ENCODE results near the gene LATS1.
"Not testable (repeated sequence)": the region's sequence is repeated elsewhere in the genome, so short reads cannot be mapped to it uniquely, and the experiment has no call there.

LATS1 gene

DNA sequence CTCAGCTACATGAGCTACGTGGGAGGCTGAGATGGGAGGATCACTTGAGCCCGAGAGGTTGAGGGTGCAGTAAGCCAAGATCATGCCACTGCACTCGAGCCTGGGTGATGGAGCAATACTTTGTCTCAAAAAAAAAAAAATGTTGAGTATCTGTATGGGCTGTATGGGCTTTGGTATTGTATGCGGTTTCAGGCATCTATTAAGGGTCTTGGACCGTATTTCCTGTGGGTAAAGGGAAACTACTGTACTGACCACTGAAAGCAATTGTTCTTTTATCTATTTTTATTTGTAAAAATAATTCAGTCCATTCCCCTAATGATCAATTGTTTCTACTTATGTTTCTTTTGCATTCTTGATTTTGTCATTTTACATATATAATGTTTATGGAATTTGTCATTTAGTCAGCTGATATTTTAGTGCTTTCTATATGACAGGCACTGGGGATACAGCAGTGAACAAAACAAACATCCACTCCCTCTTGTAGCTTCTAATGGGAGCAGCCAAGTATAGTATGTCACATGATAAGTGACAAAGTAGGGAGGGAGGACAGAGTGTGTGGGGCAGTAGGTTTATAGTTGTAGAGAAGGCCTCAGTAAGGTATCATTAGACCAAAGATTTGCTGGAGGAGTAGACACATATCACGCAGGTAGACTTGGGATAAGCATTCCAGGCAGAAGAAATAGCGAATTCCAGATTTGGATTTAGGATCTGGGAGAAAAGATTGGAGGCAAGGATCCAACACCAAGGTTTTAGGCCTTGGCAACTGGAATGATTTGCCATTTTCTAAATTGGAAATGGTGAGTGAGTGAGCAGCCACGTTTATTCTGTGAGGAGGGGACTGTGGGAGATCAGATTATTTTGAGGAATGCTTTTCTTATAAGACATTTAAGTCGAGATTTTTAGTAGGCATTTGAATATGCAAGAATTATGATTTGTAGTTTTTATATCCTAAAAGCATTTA lies 37.7 kb upstream of the LATS1 start:
- no peak for DNase-seq (ENCODE audit: low read depth, low spot score)
- POLR2A ChIA-PET = no interaction called here
- TF ChIP-seq, protein P1, sequence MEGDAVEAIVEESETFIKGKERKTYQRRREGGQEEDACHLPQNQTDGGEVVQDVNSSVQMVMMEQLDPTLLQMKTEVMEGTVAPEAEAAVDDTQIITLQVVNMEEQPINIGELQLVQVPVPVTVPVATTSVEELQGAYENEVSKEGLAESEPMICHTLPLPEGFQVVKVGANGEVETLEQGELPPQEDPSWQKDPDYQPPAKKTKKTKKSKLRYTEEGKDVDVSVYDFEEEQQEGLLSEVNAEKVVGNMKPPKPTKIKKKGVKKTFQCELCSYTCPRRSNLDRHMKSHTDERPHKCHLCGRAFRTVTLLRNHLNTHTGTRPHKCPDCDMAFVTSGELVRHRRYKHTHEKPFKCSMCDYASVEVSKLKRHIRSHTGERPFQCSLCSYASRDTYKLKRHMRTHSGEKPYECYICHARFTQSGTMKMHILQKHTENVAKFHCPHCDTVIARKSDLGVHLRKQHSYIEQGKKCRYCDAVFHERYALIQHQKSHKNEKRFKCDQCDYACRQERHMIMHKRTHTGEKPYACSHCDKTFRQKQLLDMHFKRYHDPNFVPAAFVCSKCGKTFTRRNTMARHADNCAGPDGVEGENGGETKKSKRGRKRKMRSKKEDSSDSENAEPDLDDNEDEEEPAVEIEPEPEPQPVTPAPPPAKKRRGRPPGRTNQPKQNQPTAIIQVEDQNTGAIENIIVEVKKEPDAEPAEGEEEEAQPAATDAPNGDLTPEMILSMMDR (IDR thresholded peaks at IDR 0.05; ENCODE audit: insufficient read depth, low read length, missing control alignments) = no peak
- no peak overlapping the region for H3K4me3 ChIP-seq (ENCODE audit: low read depth, low read length)
- CTCF ChIA-PET = no interaction called here

DNA sequence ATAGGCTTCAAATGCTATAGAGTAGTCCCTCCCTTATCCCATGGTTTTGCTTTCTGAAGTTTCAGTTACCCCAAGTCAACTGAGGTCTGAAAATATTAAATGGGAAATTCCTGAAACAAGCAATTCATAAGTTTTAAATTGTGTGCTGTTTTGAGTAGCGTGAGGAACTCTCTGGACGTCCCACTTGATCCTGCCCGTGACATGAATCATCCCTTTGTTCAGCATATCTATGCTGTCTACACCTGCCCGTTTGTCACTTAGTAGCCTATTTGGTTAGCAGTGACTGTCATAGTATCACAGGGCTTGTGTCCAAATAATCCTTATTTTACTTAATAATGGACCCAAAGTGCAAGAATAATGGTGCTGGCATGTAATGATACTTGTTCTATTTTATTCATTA lies 36.6 kb upstream of the LATS1 start:
- TF ChIP-seq, protein P1 (IDR thresholded peaks at IDR 0.05; ENCODE audit: insufficient read depth, low read length, missing control alignments) = no peak
- CTCF ChIA-PET = no interaction called here
- POLR2A ChIA-PET = no interaction called here
- H3K4me3 ChIP-seq (ENCODE audit: low read depth, low read length) = no peak overlapping the region
- no peak for DNase-seq (ENCODE audit: low read depth, low spot score)

DNA sequence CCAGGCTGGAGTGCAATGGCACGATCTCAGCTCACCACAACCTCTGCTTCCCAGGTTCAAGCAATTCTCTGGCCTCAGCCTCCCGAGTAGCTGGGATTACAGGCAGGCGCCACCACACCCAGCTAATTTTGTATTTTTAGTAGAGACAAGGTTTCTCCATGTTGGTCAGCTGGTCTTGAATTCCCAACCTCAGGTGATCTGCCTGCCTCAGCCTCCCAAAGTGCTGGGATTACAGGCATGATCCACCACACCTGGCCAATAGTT lies 35.4 kb upstream of the LATS1 start:
- CTCF ChIA-PET = interaction anchor here (1.0 kb wide), 2 partner anchors 11 to 19 kb away, joined by 3 to 4 read pairs; no protein-coding TSS in a partner anchor
- not testable (repeated sequence) for H3K4me3 ChIP-seq (ENCODE audit: low read depth, low read length); DNase-seq (ENCODE audit: low read depth, low spot score)
- POLR2A ChIA-PET = interaction anchor here (1.0 kb wide), 1 partner anchor 35 kb away, joined by 3 read pairs; no protein-coding TSS in a partner anchor

DNA sequence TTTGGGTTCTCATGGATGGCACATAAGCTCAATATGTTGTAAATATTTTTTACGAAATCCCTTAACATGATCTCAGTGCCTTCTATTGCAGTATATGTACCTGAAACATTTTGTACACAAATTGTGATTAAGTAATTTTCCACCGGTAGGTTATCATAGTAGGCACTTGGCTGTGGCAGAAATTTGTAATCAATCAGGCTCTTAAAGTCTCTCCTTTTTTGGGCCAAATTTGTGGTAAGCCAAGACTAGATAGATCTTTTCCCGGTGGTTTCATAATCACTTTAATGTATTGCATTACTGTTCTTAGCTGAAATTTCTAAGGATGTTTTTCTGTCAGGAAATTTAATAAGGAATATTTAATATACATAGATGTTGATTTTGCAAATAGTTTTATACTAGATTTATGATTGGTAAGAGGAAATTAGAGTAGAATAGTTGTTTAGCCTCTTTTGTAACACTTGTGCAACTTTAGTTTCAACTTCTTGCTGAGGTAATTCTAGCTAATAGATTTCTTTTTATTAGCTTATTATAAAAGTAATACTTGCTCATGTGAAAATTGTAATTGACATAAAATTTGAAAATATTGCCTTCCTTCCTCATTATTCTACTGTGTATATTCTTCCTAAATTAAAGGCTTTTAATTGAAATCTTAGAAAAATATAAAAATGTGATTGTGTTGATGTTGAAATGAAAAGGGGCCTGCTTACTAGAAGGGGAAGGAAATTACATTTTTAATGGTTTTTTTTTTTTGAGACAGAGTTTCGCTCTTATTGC lies 34.9 kb upstream of the LATS1 start:
- CTCF ChIA-PET = interaction anchor here (1.0 kb wide), 2 partner anchors 11 to 20 kb away, joined by 3 to 4 read pairs; no protein-coding TSS in a partner anchor
- H3K4me3 ChIP-seq (ENCODE audit: low read depth, low read length) = no peak overlapping the region
- POLR2A ChIA-PET = interaction anchor here (1.0 kb wide), 1 partner anchor 34 kb away, joined by 3 read pairs; no protein-coding TSS in a partner anchor
- no peak for DNase-seq (ENCODE audit: low read depth, low spot score)
- TF ChIP-seq, protein P1 (IDR thresholded peaks at IDR 0.05; ENCODE audit: insufficient read depth, low read length, missing control alignments) = no peak

DNA sequence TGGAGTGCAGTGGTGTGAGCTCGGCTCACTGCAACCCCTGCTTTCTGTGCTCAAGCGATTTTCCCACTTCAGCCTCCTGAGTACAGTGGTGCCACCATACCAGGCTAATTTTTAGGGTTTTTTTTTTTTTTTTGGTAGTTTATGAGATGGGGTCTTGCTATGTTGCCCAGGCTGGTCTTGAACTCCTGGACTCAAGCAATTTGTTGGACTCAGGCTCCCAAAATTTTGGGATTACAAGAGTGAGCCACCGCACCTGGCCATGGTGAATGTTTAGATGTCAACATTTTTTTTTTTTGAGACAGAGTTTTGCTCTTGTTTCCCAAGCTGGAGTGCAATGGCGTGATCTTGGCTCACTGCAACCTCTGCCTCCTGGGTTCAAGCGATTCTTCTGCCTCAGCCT lies 34.0 kb upstream of the LATS1 start:
- CTCF ChIA-PET; DNase-seq (ENCODE audit: low read depth, low spot score); H3K4me3 ChIP-seq (ENCODE audit: low read depth, low read length); POLR2A ChIA-PET: not testable (repeated sequence)

DNA sequence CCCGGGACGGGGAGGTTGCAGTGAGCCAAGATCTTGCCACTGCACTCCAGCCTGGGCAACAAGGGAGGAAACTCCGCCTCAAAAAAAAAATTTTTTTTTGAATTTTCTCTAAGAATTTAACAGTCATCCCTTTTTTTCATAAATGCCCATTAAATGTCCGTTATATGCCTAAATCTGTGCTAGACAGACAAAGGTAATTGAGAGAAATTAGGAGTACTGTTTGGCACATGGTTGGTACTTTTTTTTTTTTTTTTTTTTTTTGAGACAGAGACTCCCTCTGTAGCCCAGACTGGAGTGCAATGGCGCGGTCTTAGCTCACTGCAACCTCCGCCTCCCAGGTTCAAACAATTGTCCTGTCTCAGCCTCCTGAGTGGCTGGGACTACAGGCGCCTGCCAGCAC lies 33.3 kb upstream of the LATS1 start:
- TF ChIP-seq, protein P1 (IDR thresholded peaks at IDR 0.05; ENCODE audit: insufficient read depth, low read length, missing control alignments) = no peak
- no peak for DNase-seq (ENCODE audit: low read depth, low spot score)
- H3K4me3 ChIP-seq (ENCODE audit: low read depth, low read length) = no peak overlapping the region; the same call in 1 of the 2 replicates
- ChIA-PET CTCF (no interaction called here), POLR2A (no interaction called here)

DNA sequence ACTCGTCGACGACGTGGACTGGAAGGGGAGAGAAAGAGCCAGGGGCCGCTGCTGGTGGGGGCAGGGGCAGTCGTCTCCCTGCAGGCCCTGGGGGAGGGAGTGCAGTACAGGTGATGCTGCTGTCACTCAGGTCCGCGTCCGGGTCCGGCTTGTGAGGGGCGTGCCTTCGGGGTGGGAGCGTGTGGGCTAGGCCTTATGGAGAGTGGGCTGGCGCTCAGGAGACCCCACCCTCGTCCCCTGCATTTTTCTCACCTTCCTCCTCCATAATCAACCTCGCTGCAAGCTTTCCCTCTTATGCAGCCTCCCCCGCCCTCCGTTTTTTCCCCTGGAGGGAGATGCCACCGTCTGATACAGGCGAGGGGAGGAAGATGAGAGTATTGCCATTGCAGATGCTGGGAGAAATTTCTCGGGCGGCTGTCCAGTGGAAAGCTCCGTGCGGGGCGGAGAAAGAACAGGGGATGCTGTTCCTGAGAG lies 32.3 kb upstream of the LATS1 start:
- ChIA-PET POLR2A (no interaction called here), CTCF (interaction anchor here (1.2 to 1.6 kb wide), 2 partner anchors 13 to 84 kb away, joined by 3 to 5 read pairs; no protein-coding TSS in a partner anchor)
- TF ChIP-seq, protein P1 (IDR thresholded peaks at IDR 0.05; ENCODE audit: insufficient read depth, low read length, missing control alignments) = no peak
- H3K4me3 ChIP-seq (ENCODE audit: low read depth, low read length) = peak overlapping the region; percentile 87
- DNase-seq (ENCODE audit: low read depth, low spot score) = no peak
